Panc1 (cell line): ENCODE data around the gene HPCAL1.

Experiments used
- CTCF ChIP-seq: fragments of 450-650 bp; IDR thresholded peaks from 2 replicates; pipeline ENCODE4 v1.5.1; 2017; ENCODE audit warnings: mild to moderate bottlenecking
- POLR2AphosphoS5 ChIP-seq: IDR thresholded peaks from 2 replicates; pipeline ENCODE4 v1.6.1; 2012; ENCODE audit warnings: mild to moderate bottlenecking, low read depth, low read length, moderate library complexity
- REST ChIP-seq, 2 experiments: IDR thresholded peaks; 2 replicates each; pipeline ENCODE4 v1.6.1; 2011 to 2012; ENCODE audit warnings: low read depth in 2 of 2, control low read depth in 1 of 2, low read length in 1 of 2, mild to moderate bottlenecking in 1 of 2, moderate library complexity in 1 of 2; ENCODE audit not compliant: insufficient read depth in 1 of 2
- SIN3A ChIP-seq: IDR thresholded peaks from 2 replicates; pipeline ENCODE4 v1.6.1; 2012; ENCODE audit warnings: low read depth, mild to moderate bottlenecking, low read length, moderate library complexity, borderline replicate concordance; ENCODE audit not compliant: insufficient read depth
- TCF7L2 ChIP-seq: IDR thresholded peaks from 2 replicates; pipeline ENCODE4 v1.6.1; 2011; ENCODE audit warnings: mild to moderate bottlenecking, low read depth, low read length, inconsistent platforms

GRCh38 chr2:10345813-10346212 is 43.1 kb downstream of the HPCAL1 start:
- TF ChIP-seq CTCF (no peak), REST (IDR thresholded peaks at IDR 0.05; ENCODE audit: insufficient read depth in 1 of 2, low read depth in 2 of 2, low read length in 1 of 2) (no peak), POLR2AphosphoS5 (no peak), SIN3A (no peak), TCF7L2 (no peak)
